ENCODE results near the gene WAC.

WAC gene

GRCh38 chr10:28669227-28670173 lies 136.6 kb downstream of the WAC start:
- DNase-seq = no peak
